PC-3 (cell line): Measurements from ENCODE around the gene PRKCE.

Experiments used
- CTCF ChIP-seq: fragments of 300-600 bp; sonication (generic); conservative IDR thresholded peaks from 2 replicates; pipeline ENCODE4 v1.5.1; 2017; ENCODE audit warnings: antibody characterized with exemption, low read depth, mild to moderate bottlenecking, low read length
- EZH2phosphoT487 ChIP-seq: fragments of 300-600 bp; sonication (generic); IDR thresholded peaks from 2 replicates; pipeline ENCODE4 v1.6.1; 2018; ENCODE audit warnings: mild to moderate bottlenecking, antibody characterized with exemption, low read length, borderline replicate concordance

- TF ChIP-seq EZH2phosphoT487: no peak
- no peak for TF ChIP-seq CTCF
Observed at GRCh38 chr2:46030330-46030729, 378.9 kb downstream of the PRKCE start.
